ENCODE data around the gene PIPOX. TPM values are rescaled to one million over a fixed set of nuclear protein-coding genes. Genes with fewer than 3 reads are reported as not detected.
"Not testable (repeated sequence)": the region's sequence is repeated elsewhere in the genome, so short reads cannot be mapped to it uniquely, and the experiment has no call there.

Gene PIPOX
- total RNA-seq, 1 donor from 2014 or later, result 1.2 TPM

DNA sequence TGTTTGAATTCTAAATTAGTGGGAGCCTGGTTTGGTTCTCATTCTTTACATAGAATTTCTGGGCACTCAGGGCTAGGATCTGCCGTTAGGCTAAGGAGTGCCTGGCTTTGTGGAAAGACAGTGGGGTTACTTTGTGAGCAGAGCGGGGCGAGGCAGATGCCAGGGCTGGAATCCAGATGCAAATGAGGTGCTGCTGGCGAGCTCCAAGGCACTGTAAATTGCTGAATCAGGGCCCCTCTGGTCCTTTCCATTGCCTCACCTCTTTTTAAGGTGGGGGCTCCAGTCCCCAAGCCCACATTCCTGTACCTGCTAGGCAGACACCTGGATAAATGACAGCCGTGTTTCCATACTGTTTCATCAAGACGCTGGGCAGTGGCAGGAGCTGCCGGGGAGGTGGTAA, 33.8 kb downstream of the PIPOX start:
- DNase-seq, result no peak

DNA sequence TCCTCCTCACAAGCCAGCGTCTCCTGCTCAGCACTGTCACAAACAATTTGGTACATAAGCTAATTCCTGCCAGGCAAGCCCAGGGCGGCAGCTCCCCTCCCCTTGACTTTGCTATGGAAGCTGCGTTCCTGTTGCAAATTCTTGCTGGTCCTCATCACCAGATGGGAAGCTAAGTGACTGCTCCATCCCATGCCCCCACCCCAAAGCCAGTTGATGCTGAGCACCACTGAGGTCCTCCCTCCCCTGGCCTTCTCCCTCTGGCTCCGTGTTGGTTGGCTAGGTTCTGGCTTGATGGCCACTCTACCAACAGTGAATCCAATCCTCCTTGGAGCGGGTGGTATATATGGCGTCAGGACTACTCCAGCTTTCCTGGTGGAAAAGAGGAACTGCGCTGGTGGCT, 34.4 kb downstream of the PIPOX start:
- DNase-seq, result no peak

DNA sequence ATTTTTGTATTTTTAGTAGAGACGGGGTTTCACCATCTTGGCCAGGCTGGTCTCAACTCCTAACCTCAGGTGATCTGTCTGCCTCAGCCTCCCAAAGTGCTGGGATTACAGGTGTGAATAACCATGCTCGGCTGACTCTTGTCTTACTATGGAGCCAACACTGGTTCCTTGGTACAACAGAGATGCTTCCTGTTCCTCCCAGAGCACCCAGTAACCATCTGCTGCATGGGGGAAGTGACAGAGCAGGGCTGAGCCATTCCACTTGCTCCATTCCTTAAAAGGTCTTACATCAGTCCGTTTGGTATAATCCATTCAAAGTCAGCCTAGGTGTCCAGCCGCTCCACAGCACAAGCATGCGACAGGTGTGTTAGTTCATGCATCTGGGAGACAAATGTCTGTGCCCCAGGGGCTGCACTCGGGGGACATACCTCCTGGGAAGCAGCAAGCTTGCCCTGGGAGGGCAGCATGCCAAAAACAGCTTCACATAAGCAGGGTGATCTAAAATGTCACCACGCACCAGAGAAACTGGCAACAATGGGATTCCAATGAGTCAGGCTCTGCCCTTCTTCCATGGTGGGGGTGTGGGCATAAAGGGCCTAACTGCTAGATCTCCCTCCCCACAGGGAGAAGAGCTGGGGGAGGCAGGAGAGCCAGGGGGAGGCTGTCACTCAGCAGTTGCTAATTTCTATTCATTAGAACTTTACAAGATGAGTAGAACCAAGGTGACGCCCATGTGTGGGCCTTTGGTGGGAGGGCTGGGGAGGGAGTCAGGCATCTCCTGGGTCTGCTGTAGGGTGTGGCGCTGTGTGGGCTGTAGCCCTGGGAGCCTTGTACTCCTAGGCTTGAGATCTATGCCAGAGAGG, 35.5 kb downstream of the PIPOX start:
- DNase-seq, result no peak

DNA sequence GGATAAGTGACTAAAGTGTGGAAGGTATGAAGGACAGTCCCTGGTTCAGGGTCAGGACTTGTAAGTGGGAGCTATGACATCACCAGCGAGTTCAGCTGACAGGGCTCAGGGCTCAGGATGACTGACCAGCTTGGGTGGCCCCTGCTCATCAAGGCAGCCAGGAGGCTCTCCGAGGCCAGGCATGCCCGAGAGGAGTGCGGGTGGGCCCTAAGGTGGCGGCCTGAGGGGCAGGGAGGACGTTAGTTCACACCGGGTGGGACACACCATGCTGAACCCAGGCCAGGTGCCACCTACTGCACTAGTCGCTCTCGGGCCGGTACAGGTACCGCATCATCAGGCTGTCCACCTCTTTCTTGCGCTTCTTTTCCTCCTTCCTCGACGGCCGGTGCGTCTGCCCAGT, 36.5 kb downstream of the PIPOX start:
- DNase-seq, result no peak

DNA sequence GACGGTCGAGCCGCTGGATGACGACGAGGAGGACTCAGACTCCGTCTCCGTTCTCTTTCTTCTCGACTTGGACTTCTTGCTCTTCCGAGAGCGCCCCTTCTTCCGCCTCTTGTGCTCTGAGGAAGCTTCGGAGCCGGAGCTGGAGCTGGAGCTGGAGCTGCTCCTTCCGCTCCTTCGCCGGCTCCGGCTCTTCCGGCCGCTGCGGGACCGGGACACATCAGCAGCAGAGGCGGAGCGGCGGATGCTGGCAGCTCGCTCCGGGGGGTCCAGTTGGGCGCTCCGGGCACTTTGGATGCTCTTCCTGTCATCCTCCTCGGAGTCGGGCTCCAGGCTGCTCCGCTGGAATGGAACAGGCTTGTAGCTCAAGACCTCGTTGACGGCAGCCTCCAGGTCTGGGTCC, 36.9 kb downstream of the PIPOX start:
- no peak for DNase-seq

DNA sequence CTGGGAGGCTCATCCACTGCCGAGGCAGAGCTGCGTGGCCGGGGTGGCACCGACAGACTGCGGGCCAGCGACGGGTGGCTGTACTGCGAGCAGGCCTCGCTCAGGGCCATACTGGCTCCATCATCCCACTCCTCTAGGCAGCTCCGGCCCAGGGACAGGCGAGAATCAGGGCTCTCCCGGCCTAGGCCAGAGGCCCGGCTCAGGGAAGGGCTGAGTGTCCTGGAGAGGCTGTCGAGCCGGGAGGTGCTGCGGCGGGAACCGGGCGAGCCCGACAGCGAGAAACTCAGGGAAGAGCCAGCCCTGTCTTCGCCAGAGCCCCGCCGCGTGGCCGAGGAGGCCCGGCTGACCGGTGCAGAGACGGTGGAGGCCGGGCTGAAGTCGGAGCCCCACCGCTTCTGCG, 37.4 kb downstream of the PIPOX start:
- DNase-seq, result no peak

DNA sequence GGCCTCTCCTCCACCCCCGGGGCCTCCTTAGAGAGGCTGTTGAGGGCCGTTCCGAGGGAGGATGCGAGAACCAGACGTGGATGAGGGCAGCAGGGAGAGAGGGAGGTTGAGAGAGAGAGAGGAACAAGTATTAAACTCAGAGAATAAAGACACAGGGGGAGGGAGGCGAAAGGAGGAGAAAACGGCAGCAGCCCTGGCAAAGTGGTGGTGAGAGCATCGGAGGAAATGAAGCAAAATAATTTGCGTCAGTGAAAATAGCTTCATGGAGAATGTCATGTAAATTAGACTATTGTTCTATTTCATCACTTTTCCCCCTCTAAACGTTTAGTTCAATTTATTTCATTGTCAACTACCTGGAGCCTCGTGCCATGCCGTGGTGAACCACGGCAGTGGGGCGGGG, 38.0 kb downstream of the PIPOX start:
- DNase-seq, result no peak

DNA sequence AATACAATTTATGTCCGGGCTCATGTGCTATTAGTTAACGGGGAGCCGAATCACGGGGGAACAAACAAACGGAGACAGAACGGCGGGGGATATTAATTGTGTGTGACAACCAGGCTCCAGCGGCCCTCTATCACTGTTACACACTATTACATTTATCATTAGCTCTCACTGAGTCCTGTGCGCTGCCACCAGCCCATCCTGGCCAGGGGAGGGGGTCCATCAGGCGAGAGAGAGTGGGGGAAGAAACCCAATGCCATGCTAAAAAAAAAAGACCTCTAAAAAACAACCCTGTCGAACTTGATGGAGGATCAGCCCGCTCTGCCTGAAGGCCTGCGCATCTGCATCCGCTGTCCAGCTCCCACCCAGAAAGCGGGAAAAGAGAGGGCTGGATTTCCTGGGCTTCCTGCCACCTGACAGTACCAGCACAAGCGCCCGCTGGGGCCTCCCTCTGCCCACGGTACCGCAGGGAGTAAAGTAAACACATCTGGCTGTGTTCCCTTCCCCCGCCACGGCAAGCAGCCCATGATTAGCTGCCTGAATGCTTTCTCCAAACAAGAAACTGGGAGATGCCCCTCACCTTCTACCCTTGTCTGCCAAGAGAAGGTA, 41.7 kb downstream of the PIPOX start:
- DNase-seq, result no peak

DNA sequence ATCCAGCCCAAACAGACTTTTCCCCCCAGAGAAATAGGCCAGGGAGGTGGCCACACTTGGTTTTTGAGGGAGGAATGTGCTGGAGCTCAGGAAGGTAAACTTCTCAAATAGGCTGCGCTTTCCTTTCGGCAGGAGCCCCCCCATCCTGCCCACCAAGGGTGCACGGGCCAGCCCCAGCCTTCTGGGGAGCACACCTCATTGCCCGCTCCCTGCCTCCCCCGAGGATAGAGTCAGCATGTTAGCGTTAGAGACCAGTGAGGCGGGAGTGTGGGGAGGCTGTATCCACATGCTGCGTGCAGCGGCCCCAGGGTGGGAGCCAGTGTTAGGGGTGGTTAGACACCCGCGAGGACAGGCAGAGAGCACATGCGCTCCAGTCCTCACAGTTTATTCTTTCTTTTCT, 42.3 kb downstream of the PIPOX start:
- DNase-seq, result no peak

DNA sequence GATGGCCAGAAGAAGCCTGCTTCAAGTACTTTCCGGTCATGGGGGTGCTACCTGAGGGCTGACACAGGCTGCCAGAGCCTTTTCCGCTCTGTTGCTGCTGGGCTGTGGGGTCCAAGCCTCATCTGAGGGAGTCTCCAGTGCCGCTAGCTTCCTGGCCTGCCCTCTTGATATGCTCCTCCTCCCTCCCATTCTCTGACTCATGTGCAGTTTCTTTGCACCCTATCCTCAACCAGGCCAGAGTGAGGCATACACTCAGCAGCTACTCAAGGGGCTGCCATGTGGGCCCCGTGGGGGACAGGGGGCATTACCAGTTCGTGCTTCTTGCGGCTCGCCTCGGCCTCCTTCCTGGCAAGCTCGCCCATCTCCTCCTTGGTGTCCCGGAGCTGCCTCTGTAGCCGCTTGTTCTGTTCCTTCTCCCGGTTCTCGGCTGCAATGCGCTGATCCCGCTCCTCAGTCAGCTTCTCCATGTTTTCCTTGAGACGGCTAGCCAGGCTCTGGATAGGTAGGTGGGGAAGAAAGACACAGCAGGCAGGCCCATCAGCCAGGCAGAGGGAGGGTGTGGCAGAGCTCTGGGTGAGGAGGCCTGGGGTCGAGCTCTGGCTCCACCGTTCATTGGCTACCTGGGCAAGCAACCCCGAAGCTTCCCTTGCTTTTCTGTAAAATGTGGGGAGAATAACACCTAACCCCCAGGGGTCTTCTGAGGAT, 43.8 kb downstream of the PIPOX start:
- no peak for DNase-seq

DNA sequence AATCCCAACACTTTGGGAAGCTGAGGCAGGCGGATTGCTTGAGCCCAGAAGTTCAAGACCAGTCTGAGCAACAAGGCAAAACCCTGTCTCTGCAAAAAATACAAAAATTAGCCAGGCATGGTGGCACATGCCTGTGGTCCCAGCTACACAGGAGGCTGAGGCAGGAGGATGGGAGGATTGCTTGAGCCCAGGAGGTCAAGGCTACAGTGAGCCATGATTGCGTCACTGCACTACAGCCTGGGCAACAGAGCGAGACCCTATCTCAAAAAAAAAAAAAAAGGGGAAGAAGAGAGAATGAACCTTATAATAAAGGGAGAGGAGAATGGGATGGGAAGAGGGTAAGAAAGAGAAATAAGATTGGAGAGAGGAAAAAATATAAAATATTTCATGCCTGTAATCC, 45.8 kb downstream of the PIPOX start:
- DNase-seq, result not testable (repeated sequence)

DNA sequence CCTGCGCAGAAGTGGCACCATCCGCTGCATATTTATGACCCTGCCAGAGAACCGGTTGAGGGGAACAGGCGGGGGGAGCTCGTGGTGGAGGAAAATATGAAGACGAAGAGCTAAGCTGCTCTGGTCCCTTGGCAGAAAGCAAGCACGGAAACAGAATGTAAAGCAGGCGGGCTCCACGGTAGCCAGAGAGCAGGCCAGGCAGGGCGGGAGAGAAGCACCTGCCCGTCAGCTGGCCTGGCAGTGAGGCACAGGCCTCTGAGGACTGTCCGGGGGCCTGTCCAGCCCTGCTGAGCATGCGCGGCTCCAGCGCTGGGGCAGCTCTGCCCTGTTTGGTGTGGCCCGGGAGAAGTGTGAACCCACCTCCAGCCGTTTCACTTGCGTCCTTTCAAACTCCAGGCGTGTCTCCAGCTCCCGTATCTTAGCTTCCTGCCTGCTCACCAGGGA, 46.7 kb downstream of the PIPOX start:
- peak; percentile 59 for DNase-seq

DNA sequence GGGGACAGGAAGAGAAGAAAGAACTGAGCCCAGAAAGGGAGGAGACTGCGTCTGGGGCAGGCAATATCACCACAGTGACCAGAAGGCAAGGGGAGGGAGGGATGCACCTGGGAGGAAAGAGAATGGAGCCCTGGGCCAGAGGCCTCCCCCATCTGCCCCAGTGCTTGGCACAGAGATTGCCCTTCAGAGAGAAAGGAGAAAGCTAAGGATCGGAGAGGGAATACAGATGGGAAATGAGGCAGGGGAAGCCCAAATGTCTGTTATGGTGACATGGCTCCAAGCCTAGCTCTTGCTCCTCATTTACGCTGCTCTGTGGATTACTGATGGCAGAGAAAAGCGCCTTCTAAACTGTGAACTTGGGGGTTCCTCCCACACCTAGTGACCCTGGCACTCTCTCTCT, 47.2 kb downstream of the PIPOX start:
- no peak for DNase-seq

DNA sequence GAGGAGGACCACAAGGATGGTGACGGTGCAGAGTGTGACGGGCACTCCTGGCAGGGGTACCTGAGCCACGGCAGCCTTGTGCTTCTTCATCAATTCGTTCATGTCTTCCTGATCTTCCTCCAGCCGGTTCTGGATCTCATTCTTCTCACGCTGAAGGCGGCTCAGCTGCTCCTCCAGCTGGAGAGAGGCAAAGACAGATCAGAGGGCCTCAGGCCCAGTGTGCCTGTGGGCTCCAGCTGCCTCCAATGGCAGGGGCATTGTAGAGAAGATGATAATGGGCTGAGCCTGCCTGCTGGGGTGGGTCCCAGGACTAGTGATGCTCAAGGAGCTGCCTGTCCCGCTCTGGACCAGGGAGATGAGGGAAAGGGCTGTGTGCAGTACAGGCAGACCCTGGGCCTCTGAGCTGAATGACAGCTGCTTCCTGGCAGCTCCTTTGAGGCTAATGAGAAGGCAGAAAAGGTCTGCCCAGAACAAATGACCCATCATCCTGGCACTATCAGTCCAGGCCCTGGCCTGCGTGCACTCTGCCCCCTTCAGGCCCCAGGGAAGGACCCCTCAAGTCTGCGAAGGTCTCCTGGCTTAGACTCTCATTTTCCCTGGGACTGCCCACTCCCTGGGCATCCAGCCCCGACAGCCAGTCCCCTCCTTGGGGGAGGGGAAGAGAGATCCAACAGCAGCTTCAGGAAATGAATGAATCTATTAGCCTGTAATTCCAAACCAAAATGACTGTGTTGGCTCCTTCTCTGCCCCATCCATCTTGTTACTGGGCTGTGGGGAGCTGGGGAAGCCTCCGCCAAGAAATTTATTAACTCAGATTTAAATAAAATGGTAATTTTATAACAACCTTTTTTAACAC, 48.0 kb downstream of the PIPOX start:
- DNase-seq, result no peak

DNA sequence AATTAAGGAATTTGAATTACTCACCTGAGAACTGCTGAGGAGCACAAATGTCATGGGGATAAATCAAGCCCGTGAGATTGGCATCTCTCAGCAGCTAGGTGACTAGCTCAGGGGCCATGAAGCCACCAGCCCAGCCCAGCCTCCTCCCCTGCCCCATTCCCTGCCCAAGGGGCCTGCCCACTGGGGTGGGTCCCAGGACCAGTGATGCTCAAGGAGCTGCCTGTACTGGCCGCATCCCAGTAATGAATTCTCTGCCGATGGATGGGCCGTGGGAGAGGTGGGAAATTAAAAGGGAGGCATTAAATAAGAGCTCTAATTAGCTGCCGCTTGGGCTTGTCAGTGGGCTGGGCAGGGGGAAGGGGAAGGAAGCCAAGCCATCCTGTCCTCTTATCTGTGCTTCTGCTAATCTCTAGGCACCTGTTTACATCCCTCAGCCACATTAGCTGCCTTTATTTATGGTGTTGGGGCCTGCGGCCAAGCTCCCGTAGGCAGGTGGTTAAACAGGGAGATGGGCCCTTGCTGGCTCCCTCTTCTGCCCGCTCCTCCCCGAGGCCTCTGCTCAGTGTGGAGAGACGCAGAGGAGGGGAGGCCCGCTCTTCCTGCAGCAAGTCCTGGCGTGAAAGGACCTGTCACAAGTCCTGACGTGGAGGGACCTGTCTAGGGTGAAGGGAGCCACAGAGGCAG, 48.8 kb downstream of the PIPOX start:
- DNase-seq, result peak; percentile 64

DNA sequence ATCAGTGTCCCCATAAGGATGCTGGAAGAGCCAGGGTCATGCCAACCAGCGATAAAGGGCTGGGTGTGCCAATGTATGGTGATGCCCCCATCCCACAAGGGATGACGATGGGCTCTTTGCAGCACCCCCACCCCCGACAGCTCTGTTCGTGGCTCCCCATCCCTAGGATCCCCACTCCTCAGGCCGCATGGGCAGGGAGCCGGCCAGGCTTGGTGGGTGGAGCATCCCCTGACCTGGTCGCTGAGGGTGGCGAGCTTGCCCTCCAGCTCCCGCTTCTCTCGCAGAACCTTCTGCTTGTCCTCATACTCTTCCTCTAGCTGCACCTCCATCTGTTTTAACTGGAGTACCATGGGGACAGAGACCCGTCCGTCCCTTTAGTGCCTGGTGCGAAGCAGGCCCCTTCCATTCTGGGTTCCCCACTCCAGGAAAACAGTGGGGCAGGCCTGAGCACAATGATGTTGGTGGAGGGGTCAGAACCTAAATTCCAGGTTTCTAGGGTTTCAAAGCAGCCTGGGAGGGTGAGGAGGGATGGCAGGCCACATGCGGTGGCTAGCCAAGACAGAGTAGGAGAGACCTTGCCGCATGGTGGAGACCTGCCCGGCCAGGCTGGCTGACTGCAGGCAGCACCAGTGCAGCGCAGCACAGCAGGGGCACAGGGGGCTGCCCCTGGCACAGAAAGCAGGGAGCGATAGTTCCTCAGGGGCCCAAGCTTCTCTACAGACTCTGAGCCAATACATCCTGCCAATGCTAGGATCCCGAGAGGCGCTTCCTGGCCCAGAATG, 50.3 kb downstream of the PIPOX start:
- DNase-seq, result no peak

DNA sequence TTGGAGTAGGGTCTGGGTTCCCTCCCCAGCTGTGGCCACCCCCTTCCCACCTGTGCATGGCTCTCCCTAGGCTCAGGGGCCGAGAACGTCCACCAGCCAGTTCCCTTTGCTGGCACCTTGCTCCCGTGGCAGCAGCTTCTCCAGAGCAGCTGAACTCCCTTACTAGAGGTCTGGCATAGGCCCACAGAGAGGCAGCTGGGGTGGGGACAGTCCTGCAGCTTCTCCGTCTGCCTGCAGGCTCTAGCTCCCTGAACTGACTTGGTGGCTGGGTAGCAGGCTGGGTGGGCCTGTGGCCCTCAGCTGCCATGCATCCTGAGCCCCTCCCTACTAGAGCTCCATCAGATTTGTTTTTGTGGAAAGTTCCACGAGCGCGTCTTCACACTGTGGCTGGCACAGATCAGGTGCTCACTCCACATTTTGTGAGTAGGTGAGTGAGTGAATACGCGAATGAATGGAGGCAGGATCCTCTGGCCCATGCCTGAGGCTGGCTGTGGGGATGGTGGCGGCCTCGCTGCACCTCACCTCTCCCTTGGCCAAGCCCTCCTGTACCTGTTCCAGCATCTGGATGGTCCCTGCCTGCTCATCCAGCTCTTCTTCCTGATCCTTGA, 51.3 kb downstream of the PIPOX start:
- no peak for DNase-seq

DNA sequence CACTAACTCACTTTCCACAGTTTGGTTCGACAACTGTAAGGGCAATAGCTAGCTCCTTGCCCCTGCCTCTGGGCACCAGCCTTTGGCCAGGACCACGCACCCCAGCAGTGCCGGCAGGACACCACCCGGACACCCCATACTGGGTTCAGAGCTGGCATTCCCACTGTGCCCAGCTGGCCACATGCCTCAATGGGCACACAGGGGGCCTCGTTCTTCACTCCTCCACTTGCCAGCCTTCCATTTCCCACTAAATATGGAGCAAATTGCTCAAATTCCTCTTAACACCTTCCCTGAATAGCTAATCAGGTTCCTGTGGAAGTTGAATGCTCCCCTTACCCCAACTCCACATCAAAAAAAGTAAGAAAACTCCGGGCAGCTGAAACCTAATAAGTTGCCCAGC, 52.5 kb downstream of the PIPOX start:
- no peak for DNase-seq

DNA sequence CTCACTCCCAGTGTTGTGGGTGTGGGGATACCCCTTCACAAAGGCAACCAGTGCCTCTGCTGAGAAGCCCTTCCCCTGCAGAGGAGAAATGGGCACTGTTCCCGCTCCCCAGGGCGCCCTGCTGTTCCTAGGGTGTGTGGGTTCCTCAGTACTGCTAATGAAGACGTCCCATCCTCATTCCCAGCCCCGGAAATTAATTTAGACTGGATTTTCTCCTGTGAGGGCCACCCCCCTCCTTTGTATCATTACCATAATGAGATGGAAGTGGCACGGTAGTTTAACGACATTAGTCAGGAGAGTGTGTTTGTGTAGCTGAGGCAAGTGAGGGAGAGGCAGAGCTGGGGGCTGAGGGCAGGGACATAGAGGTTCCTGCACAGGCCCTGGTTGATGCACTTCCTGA, 53.2 kb downstream of the PIPOX start:
- no peak for DNase-seq

DNA sequence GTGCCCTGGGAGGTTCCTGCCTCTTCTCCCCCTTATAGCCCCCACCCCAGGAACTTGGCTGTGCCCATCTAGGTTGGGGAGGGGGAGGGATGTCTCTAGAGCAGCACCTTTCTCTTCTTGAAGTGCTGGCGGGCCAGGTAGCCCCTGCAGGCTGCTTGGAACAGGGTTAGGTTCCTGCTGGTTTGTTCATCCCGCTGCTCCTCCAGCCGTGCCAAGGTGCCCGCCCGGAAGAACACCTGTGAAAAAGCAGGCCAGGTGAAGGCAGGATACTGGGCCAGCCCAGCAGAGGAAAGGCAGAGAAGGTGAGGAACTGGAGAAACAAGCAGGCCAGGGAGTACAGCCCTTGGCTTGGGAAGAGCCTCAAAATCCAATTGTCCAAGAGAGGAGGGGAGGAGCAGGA, 56.6 kb downstream of the PIPOX start:
- no peak for DNase-seq

DNA sequence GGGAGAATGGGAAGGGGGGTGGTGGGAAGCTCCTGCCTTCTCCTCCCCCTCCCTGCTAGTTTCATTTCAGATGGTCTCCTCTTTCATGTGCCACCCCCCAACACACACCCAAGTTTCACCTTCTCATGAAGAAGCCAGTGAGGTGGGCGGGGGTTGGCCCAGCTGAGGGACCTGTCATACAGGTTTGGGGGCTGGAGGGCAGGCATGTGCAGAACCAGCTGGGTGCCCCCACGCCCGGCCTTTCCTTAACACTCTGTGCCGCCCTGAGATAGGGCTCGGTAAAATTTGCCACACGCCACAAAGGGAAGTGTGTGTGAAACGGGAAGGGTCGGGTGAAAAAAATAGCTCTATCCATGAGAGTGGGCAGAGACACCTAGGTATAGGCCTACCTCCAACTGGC, 57.4 kb downstream of the PIPOX start:
- DNase-seq, result no peak
